Measurements from ENCODE around the gene CALR. TPM values are rescaled to one million over a fixed set of nuclear protein-coding genes. Genes with fewer than 3 reads are reported as not detected.

CALR gene
- total RNA-seq, 1 experiment from 2014 or later: 606 TPM

- no peak for DNase-seq
- Histone ChIP-seq H3K36me3 (ENCODE audit: low read depth) (peaks cover 36% of the 10 kb centered on the region), H3K79me2 (ENCODE audit: low read depth) (peaks cover 57% of the 10 kb centered on the region), H2AFZ (no peak overlapping the region), H3F3A (ENCODE audit: insufficient read depth, low read depth) (peaks cover 90% of the 10 kb centered on the region), H4K20me1 (ENCODE audit: insufficient read depth) (peaks cover 30% of the 10 kb centered on the region), H3K4me1 (replicated peaks; ENCODE audit: insufficient read depth) (peaks cover 21% of the 10 kb centered on the region), H3K4me3 (no peak overlapping the region), H3K4me2 (no peak overlapping the region), H3K27me3 (ENCODE audit: insufficient read depth, low read depth) (no peaks in the 10 kb centered on the region), H3K9me3 (ENCODE audit: insufficient read depth, low read depth) (no peaks in the 10 kb centered on the region), H3K9me2 (ENCODE audit: insufficient read depth) (no peaks in the 10 kb centered on the region), H3K27ac (no peak overlapping the region)
- intact Hi-C loops (cut with micrococcal nuclease; ENCODE audit: unreplicated experiment): no loop called here
- no TSS peak for BruUV-seq (replicated peaks)
- TF ChIP-seq, protein P1, sequence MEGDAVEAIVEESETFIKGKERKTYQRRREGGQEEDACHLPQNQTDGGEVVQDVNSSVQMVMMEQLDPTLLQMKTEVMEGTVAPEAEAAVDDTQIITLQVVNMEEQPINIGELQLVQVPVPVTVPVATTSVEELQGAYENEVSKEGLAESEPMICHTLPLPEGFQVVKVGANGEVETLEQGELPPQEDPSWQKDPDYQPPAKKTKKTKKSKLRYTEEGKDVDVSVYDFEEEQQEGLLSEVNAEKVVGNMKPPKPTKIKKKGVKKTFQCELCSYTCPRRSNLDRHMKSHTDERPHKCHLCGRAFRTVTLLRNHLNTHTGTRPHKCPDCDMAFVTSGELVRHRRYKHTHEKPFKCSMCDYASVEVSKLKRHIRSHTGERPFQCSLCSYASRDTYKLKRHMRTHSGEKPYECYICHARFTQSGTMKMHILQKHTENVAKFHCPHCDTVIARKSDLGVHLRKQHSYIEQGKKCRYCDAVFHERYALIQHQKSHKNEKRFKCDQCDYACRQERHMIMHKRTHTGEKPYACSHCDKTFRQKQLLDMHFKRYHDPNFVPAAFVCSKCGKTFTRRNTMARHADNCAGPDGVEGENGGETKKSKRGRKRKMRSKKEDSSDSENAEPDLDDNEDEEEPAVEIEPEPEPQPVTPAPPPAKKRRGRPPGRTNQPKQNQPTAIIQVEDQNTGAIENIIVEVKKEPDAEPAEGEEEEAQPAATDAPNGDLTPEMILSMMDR (conservative IDR thresholded peaks at IDR 0.05): no peak
- no peak for TF ChIP-seq EZH2 (IDR thresholded peaks at IDR 0.05; ENCODE audit: low read depth)
- CTCF ChIA-PET: no interaction called here
- POLR2A ChIA-PET (ENCODE audit: unreplicated experiment): no interaction called here
These were observed 14.2 kb downstream of the CALR start for GRCh38 chr19:12952488-12953137.

DNA sequence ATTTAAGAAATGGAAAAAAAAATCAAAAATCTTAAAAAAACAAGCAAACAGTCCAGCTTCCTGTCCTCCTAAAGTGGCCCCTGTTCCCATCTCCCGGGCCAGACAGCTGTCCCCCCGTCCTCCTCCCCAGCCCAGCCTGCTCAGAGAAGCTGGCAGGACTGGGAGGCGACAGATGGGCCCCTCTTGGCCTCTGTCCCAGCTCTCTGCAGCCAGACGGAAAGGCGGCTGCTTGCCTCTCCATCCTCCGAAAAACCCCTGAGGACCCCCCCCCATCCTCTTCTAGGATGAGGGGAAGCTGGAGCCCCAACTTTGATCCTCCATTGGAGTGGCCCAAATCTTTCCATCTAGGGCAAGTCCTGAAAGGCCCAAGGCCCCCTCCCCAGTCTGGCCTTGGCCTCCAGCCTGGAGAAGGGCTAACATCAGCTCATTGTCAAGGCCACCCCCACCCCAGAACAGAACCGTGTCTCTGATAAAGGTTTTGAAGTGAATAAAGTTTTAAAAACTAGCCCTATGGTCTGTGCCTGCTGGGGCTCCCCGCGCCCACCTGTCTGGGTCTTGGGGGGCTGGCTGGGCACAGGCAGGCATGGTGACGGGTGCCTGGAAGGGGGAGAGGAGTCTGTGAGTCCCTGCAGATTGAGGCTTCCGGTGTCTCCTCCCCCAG, 14.9 kb downstream of the CALR start:
- Histone ChIP-seq H3K27ac (no peak overlapping the region), H3K4me2 (no peak overlapping the region)
- TSS peak; percentile 39 for BruUV-seq (replicated peaks)

GRCh38 chr19:12953799-12954611, 15.6 kb downstream of the CALR start:
- H3K4me3 ChIP-seq: no peak overlapping the region

More for the DNA sequence above, 14.9 kb downstream of the CALR start:
- H4K20me1 ChIP-seq (ENCODE audit: insufficient read depth): peaks cover 26% of the 10 kb centered on the region
- ChIA-PET CTCF (no interaction called here), POLR2A (ENCODE audit: unreplicated experiment) (no interaction called here)
- H3K4me1 ChIP-seq (replicated peaks; ENCODE audit: insufficient read depth): peaks cover 18% of the 10 kb centered on the region
- TF ChIP-seq EZH2 (IDR thresholded peaks at IDR 0.05; ENCODE audit: low read depth): no peak
- TF ChIP-seq, protein P1 (conservative IDR thresholded peaks at IDR 0.05): no peak
- DNase-seq: no peak
- H3K27me3 ChIP-seq (ENCODE audit: insufficient read depth, low read depth): no peaks in the 10 kb centered on the region
- peaks cover 87% of the 10 kb centered on the region for H3F3A ChIP-seq (ENCODE audit: insufficient read depth, low read depth)
- H3K9me2 ChIP-seq (ENCODE audit: insufficient read depth): no peaks in the 10 kb centered on the region
- intact Hi-C loops (cut with micrococcal nuclease; ENCODE audit: unreplicated experiment): no loop called here
- peaks cover 54% of the 10 kb centered on the region for H3K79me2 ChIP-seq (ENCODE audit: low read depth)
- H2AFZ ChIP-seq: no peak overlapping the region
- H3K9me3 ChIP-seq (ENCODE audit: insufficient read depth, low read depth): no peaks in the 10 kb centered on the region
- no peak overlapping the region for H3K4me3 ChIP-seq
- H3K36me3 ChIP-seq (ENCODE audit: low read depth): peaks cover 29% of the 10 kb centered on the region

More at GRCh38 chr19:12953799-12954611, 15.6 kb downstream of the CALR start:
- Histone ChIP-seq H3K36me3 (ENCODE audit: low read depth) (0 out of 2 replicates have a peak, but pooled peaks cover 22% of the 10 kb centered on the region), H4K20me1 (ENCODE audit: insufficient read depth) (peaks cover 26% of the 10 kb centered on the region), H3K4me1 (replicated peaks; ENCODE audit: insufficient read depth) (peaks cover 18% of the 10 kb centered on the region), H3K27ac (peak overlapping the region; percentile 14; the same call in 1 of the 2 replicates), H3K79me2 (ENCODE audit: low read depth) (peaks cover 47% of the 10 kb centered on the region), H2AFZ (no peak overlapping the region), H3F3A (ENCODE audit: insufficient read depth, low read depth) (peaks cover 88% of the 10 kb centered on the region), H3K9me3 (ENCODE audit: insufficient read depth, low read depth) (no peaks in the 10 kb centered on the region), H3K4me2 (peak overlapping the region; percentile 95; the same call in 1 of the 2 replicates), H3K9me2 (ENCODE audit: insufficient read depth) (no peaks in the 10 kb centered on the region), H3K27me3 (ENCODE audit: insufficient read depth, low read depth) (no peaks in the 10 kb centered on the region)
- POLR2A ChIA-PET (ENCODE audit: unreplicated experiment): interaction anchor here (0.7 kb wide), 1 partner anchor 57 kb away, joined by 4 read pairs; no protein-coding TSS in a partner anchor
- intact Hi-C loops (cut with micrococcal nuclease; ENCODE audit: unreplicated experiment): no loop called here
- BruUV-seq (replicated peaks): no TSS peak
- CTCF ChIA-PET: no interaction called here
- TF ChIP-seq, protein P1 (conservative IDR thresholded peaks at IDR 0.05): no peak
- TF ChIP-seq EZH2 (IDR thresholded peaks at IDR 0.05; ENCODE audit: low read depth): no peak
- DNase-seq: no peak

All from PC-9 (cell line).